AG04450 (cell line): ENCODE data around the gene RIN3. TPM values are rescaled to one million over a fixed set of nuclear protein-coding genes. Genes with fewer than 3 reads are reported as not detected.

ENCODE experiments used
- CTCF ChIA-PET: fragments of 300-600, 350-600 bp; formaldehyde crosslinking; extraction: SDS; loops from one replicate; lab custom pipeline; 2022; ENCODE audit warnings: antibody characterized with exemption, inconsistent platforms; lab: Charles Lee
- POLR2A ChIA-PET: fragments of 350-600 bp; formaldehyde crosslinking; extraction: SDS; loops from one replicate; lab custom pipeline; 2021; ENCODE audit warnings: antibody characterized with exemption, inconsistent platforms; lab: Yijun Ruan, JAX
- DNase-seq: peaks from one replicate; pipeline ENCODE4 v3.0.0-alpha.2; 2011; ENCODE audit warnings: low read depth, low spot score
- H3K27ac ChIP-seq: one replicate; pipeline ENCODE4 v1.5.1; 2012; ENCODE audit warnings: low read depth, low read length, control low read depth
- H3K27me3 ChIP-seq: one replicate; pipeline ENCODE4 v1.6.0; 2012; ENCODE audit warnings: low read length; ENCODE audit not compliant: control insufficient read depth, insufficient read depth
- H3K4me3 ChIP-seq: 2 replicates; pipeline ENCODE4 v1.5.1; 2011; ENCODE audit warnings: mild to moderate bottlenecking, low read depth, low read length, control low read depth
- H3K9me3 ChIP-seq: 2 replicates; pipeline ENCODE4 v1.5.1; 2012; ENCODE audit warnings: low read length; ENCODE audit not compliant: control insufficient read depth, insufficient read depth
- polyA plus RNA-seq: library from polyadenylated mRNA; depleted of rRNA; stranded (reverse); fragments of >200 nt; gene quantifications from 2 replicates; pipeline ENCODE4 v1.2.3, GENCODE V29; 2011
- TF ChIP-seq, protein P1 (sequence below): IDR thresholded peaks from 2 replicates; pipeline ENCODE4 v1.5.1; 2011; ENCODE audit warnings: low read depth, low read length, control low read depth, inconsistent platforms

The RIN3 gene
- polyA plus RNA-seq, 1 experiment, result 3.7 TPM

DNA sequence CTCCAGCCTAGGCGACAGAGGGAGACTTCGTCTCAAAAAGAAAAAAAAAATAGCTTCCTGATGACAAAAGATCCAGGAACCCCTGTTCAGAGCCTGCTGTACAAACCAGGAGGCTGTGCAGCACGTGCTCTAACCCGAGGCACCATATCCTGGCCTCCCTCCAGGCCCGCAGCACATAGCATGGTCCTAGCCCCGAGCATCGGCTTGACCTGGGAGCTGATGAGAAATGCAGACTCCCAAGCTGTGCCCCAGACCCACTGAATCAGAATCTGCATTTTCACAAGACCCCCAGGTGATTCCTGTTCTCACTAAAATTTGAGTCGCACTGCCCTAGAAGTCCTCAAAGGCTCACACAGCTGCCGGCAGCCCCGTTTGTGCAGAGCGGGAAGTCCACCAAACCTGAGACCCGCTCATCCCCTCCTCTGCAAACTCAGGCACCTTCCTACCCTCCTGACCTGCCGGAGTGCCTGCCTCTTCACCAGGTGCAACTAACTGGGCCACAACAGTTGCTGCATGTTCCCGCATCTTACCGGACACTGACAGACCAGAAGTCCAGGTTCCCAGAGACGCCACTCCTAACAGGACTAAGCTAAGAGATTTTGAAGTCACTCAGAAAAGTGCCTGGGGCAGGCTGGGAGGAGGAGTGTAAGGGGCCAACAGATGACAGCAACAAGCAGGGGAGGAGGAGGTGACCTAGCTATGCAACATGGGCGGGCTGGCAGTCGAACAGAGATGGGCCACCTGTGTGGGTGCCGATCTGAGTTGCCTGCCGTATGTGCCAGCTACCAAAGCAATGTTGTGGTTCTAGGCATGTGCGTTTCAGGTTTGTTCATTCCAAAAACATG, 24.0 kb upstream of the RIN3 start:
- Histone ChIP-seq H3K27ac (no peak overlapping the region), H3K27me3 (peaks cover under 1% of the 10 kb centered on the region), H3K9me3 (no peaks in the 10 kb centered on the region), H3K4me3 (no peak overlapping the region)
- DNase-seq, result no peak
- TF ChIP-seq, protein P1, sequence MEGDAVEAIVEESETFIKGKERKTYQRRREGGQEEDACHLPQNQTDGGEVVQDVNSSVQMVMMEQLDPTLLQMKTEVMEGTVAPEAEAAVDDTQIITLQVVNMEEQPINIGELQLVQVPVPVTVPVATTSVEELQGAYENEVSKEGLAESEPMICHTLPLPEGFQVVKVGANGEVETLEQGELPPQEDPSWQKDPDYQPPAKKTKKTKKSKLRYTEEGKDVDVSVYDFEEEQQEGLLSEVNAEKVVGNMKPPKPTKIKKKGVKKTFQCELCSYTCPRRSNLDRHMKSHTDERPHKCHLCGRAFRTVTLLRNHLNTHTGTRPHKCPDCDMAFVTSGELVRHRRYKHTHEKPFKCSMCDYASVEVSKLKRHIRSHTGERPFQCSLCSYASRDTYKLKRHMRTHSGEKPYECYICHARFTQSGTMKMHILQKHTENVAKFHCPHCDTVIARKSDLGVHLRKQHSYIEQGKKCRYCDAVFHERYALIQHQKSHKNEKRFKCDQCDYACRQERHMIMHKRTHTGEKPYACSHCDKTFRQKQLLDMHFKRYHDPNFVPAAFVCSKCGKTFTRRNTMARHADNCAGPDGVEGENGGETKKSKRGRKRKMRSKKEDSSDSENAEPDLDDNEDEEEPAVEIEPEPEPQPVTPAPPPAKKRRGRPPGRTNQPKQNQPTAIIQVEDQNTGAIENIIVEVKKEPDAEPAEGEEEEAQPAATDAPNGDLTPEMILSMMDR, result no peak
- CTCF ChIA-PET, result no interaction called here
- POLR2A ChIA-PET, result no interaction called here

DNA sequence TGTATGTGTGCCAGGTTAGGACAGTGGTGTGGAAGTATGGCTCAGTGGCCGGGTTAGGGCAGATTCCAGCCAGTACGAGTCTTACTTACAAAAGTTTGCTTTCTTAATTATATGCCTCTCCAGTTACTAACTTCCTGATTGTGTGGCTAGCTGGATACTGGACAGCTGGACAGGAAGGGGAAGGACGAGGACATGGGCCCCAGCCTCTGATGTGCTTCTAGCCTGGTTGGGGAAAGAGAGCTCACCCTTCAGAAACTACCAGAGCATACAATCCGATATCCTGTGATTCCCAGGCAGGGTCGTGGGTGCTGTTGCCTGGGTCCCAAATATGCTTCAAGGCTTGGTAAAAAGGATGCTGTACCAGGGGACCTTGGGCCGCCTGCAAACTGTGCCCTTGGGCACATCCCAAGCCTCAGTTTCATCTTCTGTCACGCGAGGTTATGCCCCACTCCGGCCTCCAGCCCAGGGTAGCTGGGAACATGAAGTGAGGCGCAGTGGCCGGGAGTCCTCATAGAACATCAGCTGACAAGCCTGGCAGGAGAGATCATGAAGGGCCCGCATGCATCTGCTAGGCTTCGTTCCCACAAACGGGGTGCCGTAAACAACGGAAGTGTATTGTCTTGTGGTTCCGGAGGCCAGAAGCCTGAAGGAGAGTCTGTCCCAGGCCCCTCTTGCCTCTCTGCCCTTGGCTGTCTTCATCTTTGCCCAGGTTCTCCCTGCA, 23.2 kb upstream of the RIN3 start:
- no peak for DNase-seq
- ChIA-PET CTCF (no interaction called here), POLR2A (no interaction called here)
- TF ChIP-seq, protein P1, result no peak
- Histone ChIP-seq H3K4me3 (no peak overlapping the region), H3K27ac (no peak overlapping the region), H3K9me3 (no peaks in the 10 kb centered on the region), H3K27me3 (no peaks in the 10 kb centered on the region)

DNA sequence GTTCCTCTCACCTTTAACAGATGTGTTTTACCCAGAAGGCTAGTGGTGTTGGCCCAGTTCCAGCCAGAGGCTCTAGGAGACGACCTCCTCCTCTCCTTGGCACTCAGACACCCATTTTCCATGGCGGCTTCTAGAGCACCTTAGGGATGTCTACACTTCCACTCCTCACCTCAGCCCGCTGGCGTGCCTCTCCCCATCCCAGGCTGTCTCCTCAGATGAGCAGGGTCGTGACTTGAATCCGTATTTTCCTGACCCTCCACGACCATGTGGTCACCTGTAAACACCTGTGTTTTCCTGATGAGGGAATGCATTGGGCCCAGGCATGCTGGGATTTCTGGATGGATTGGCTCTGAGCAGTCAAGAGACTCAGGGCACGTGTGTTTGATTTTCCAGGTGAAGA, 21.8 kb upstream of the RIN3 start:
- TF ChIP-seq, protein P1, result no peak
- Histone ChIP-seq H3K27me3 (no peaks in the 10 kb centered on the region), H3K4me3 (no peak overlapping the region), H3K9me3 (no peaks in the 10 kb centered on the region), H3K27ac (no peak overlapping the region)
- ChIA-PET CTCF (no interaction called here), POLR2A (no interaction called here)
- DNase-seq, result no peak

DNA sequence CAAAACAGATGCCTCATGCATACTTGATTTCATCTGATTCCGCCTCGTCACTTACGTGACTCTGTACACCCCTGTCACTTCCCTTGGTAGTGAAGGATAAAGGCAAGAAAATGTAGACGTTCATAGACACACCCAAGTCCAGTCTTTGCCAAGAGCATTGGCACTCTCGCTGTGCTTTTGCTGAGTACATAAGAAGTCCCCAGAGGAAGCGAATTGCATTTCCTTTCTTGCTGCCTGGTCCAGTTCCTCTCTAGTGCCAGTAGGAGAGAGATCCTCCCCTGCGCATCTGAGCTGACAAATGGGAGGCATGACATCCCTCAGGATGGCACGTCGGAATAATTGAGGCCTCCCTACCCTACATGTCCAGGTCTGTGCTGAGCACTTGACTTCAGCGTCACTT, 21.3 kb upstream of the RIN3 start:
- CTCF ChIA-PET, result no interaction called here

More for the DNA sequence above, 21.3 kb upstream of the RIN3 start:
- Histone ChIP-seq H3K4me3 (no peak overlapping the region), H3K27me3 (no peaks in the 10 kb centered on the region), H3K9me3 (no peaks in the 10 kb centered on the region), H3K27ac (no peak overlapping the region)
- POLR2A ChIA-PET, result interaction anchor here (0.5 kb wide), 1 partner anchor 20 kb away, joined by 3 read pairs; no protein-coding TSS in a partner anchor
- TF ChIP-seq, protein P1, result no peak
- DNase-seq, result no peak
